H9 (cell line): ENCODE data around the gene DHRS2. TPM values are rescaled to one million over a fixed set of nuclear protein-coding genes. Genes with fewer than 3 reads are reported as not detected.

Source experiments
- DNase-seq: peaks from one replicate; pipeline ENCODE4 v3.0.0-alpha.2; 2017
- H2AFZ ChIP-seq: one replicate; pipeline ENCODE4 v1.6.1; 2013; ENCODE audit warnings: mild to moderate bottlenecking, low read length, control low read depth, moderate library complexity
- H2AK5ac ChIP-seq: 2 replicates; pipeline ENCODE4 v1.6.1; 2013; ENCODE audit warnings: low read length, control low read depth, mixed read lengths; ENCODE audit not compliant: insufficient read length
- H2BK120ac ChIP-seq: one replicate; pipeline ENCODE4 v1.6.1; 2013; ENCODE audit warnings: low read depth, mild to moderate bottlenecking, low read length, control low read depth, inconsistent platforms; ENCODE audit not compliant: poor library complexity, severe bottlenecking
- H2BK12ac ChIP-seq: 2 replicates; pipeline ENCODE4 v1.6.1; 2013; ENCODE audit warnings: low read length, control low read depth, mixed read lengths, low read depth; ENCODE audit not compliant: insufficient read length
- H2BK15ac ChIP-seq: 2 replicates; pipeline ENCODE4 v1.6.1; 2013; ENCODE audit warnings: low read depth, low read length, control low read depth
- H2BK20ac ChIP-seq: one replicate; pipeline ENCODE4 v1.6.1; 2013; ENCODE audit warnings: low read depth, mild to moderate bottlenecking, low read length, control low read depth, inconsistent platforms; ENCODE audit not compliant: poor library complexity, severe bottlenecking
- H2BK5ac ChIP-seq: 2 replicates; pipeline ENCODE4 v1.6.1; 2013; ENCODE audit warnings: low read length, control low read depth, mixed read lengths; ENCODE audit not compliant: insufficient read length
- H3K14ac ChIP-seq: 2 replicates; pipeline ENCODE4 v1.6.1; 2013; ENCODE audit warnings: low read length, control low read depth; ENCODE audit not compliant: insufficient read depth
- H3K18ac ChIP-seq: 2 replicates; pipeline ENCODE4 v1.6.1; 2013; ENCODE audit warnings: low read depth, mild to moderate bottlenecking, mixed read lengths, low read length, control low read depth; ENCODE audit not compliant: insufficient read length
- H3K23ac ChIP-seq: 2 replicates; pipeline ENCODE4 v1.6.1; 2013; ENCODE audit warnings: low read length, control low read depth, mixed read lengths, low read depth; ENCODE audit not compliant: insufficient read length
- H3K23me2 ChIP-seq: 2 replicates; pipeline ENCODE4 v1.6.1; 2013; ENCODE audit warnings: low read depth, mild to moderate bottlenecking, mixed read lengths, low read length, control low read depth; ENCODE audit not compliant: insufficient read length, poor library complexity, severe bottlenecking
- H3K27ac ChIP-seq: 2 replicates; pipeline ENCODE4 v1.5.1; 2013; ENCODE audit warnings: low read length, control low read depth, mixed read lengths, low read depth; ENCODE audit not compliant: insufficient read length
- H3K27me3 ChIP-seq: 2 replicates; pipeline ENCODE4 v1.6.1; 2013; ENCODE audit warnings: low read length, control low read depth, inconsistent platforms; ENCODE audit not compliant: insufficient read depth
- H3K4ac ChIP-seq: 2 replicates; pipeline ENCODE4 v1.6.1; 2013; ENCODE audit warnings: low read depth, mild to moderate bottlenecking, control low read depth, inconsistent platforms, low read length, moderate library complexity
- H3K4me1 ChIP-seq: 2 replicates; pipeline ENCODE4 v1.6.1; 2013; ENCODE audit warnings: low read length, control low read depth, inconsistent platforms; ENCODE audit not compliant: insufficient read depth
- H3K4me2 ChIP-seq: 2 replicates; pipeline ENCODE4 v1.6.1; 2013; ENCODE audit warnings: low read length, control low read depth, mixed read lengths; ENCODE audit not compliant: insufficient read length, insufficient read depth
- H3K56ac ChIP-seq: 2 replicates; pipeline ENCODE4 v1.6.1; 2013; ENCODE audit warnings: low read depth, mild to moderate bottlenecking, mixed read lengths, low read length, control low read depth; ENCODE audit not compliant: insufficient read length
- H3K79me1 ChIP-seq: 2 replicates; pipeline ENCODE4 v1.6.1; 2013; ENCODE audit warnings: low read depth, mild to moderate bottlenecking, moderate library complexity, low read length, control low read depth, inconsistent platforms; ENCODE audit not compliant: insufficient read depth, poor library complexity, severe bottlenecking
- H3K79me2 ChIP-seq: 2 replicates; pipeline ENCODE4 v1.6.1; 2013; ENCODE audit warnings: low read length, control low read depth, inconsistent platforms; ENCODE audit not compliant: insufficient read depth
- H3K9ac ChIP-seq: 2 replicates; pipeline ENCODE4 v1.6.1; 2013; ENCODE audit warnings: low read length, control low read depth, mixed read lengths; ENCODE audit not compliant: insufficient read length; ENCODE audit errors: extremely low read depth
- H3K9me3 ChIP-seq: one replicate; pipeline ENCODE4 v1.6.1; 2013; ENCODE audit warnings: low read depth, low read length, inconsistent platforms; ENCODE audit not compliant: control insufficient read depth
- H3T11ph ChIP-seq: one replicate; pipeline ENCODE4 v1.6.1; 2013; ENCODE audit warnings: mild to moderate bottlenecking, low read length, control low read depth, inconsistent platforms
- H4K20me1 ChIP-seq: one replicate; pipeline ENCODE4 v1.6.1; 2013; ENCODE audit not compliant: control insufficient read depth, insufficient read length, insufficient read depth
- H4K5ac ChIP-seq: 2 replicates; pipeline ENCODE4 v1.6.1; 2013; ENCODE audit warnings: low read depth, mild to moderate bottlenecking, mixed read lengths, low read length, control low read depth; ENCODE audit not compliant: insufficient read length
- H4K8ac ChIP-seq: replicated peaks from 2 replicates; pipeline ENCODE4 v1.6.1; 2013; ENCODE audit warnings: low read length, control low read depth, mixed read lengths, low read depth; ENCODE audit not compliant: insufficient read length
- H4K91ac ChIP-seq: 2 replicates; pipeline ENCODE4 v1.6.1; 2013; ENCODE audit warnings: low read depth, mild to moderate bottlenecking, moderate library complexity, mixed read lengths, low read length, control low read depth; ENCODE audit not compliant: insufficient read length
- H3K27ac Mint-ChIP-seq, 3 experiments: 2 replicates in 2 of 3; 3 replicates in 1 of 3; pipeline ENCODE4 v1.8.0; 2020 to 2021; ENCODE audit warnings: mixed read lengths in 3 of 3, mild to moderate bottlenecking in 1 of 3, moderate library complexity in 1 of 3
- H3K27me3 Mint-ChIP-seq: 2 replicates; pipeline ENCODE4 v1.8.0; 2021; ENCODE audit warnings: low read depth, mild to moderate bottlenecking, moderate library complexity, mixed read lengths
- H3K36me3 Mint-ChIP-seq, 3 experiments: 2 replicates in 2 of 3; 3 replicates in 1 of 3; pipeline ENCODE4 v1.8.0; 2020 to 2021; ENCODE audit warnings: low read depth in 3 of 3, mixed read lengths in 3 of 3; ENCODE audit not compliant: insufficient read depth in 1 of 3
- H3K4me1 Mint-ChIP-seq, 2 experiments: 2 replicates each; pipeline ENCODE4 v1.8.0; 2020; ENCODE audit warnings: mixed read lengths in 2 of 2
- H3K4me3 Mint-ChIP-seq, 2 experiments: 2 replicates in 1 of 2; 3 replicates in 1 of 2; pipeline ENCODE4 v1.8.0; 2020 to 2021; ENCODE audit warnings: mild to moderate bottlenecking in 2 of 2, mixed read lengths in 2 of 2, moderate library complexity in 1 of 2
- H3K9me3 Mint-ChIP-seq, 2 experiments: 2 replicates in 1 of 2; 3 replicates in 1 of 2; pipeline ENCODE4 v1.8.0; 2020; ENCODE audit warnings: mild to moderate bottlenecking in 2 of 2, mixed read lengths in 2 of 2, moderate library complexity in 1 of 2
- CTCF ChIP-seq: fragments of 200-600 bp; sonication (generic); conservative IDR thresholded peaks from 3 replicates; pipeline ENCODE4 v1.8.0; 2021; ENCODE audit warnings: antibody characterized with exemption, mild to moderate bottlenecking
- whole genome bisulfite sequencing: extraction: QIAGEN DNeasy Blood & Tissue Kit; methylation state at CpG from one replicate; pipeline ENCODE4 v1.1.7; 2013; ENCODE audit warnings: missing lambda C conversion rate, low lambda C conversion rate, mixed read lengths; ENCODE audit not compliant: insufficient read length; ENCODE audit errors: extremely low coverage; 5-methylcytosine and 5-hydroxymethylcytosine counted together
- total RNA-seq: library from RNA; stranded (reverse); gene quantifications from 2 replicates; pipeline ENCODE4 v1.2.1, GENCODE V29; 2021

DHRS2 gene
- total RNA-seq, 1 experiment from 2014 or later = 0.66 TPM

- peaks cover 7% of the 10 kb centered on the region for H3K27me3 Mint-ChIP-seq
- H3K4me1 ChIP-seq = peaks cover 9% of the 10 kb centered on the region
- no peaks in the 10 kb centered on the region for H3K9me3 ChIP-seq
- no peak overlapping the region for H4K91ac ChIP-seq
- H3K27ac Mint-ChIP-seq = no peak overlapping the region
- H4K8ac ChIP-seq = no peak overlapping the region
- H3K4ac ChIP-seq = no peak overlapping the region
- H3K23me2 ChIP-seq = no peaks in the 10 kb centered on the region
- no peak overlapping the region for H3K4me2 ChIP-seq
- H3K9ac ChIP-seq = no peak overlapping the region
- H4K5ac ChIP-seq = no peak overlapping the region
- no CpG with 5 or more reads among the region's 8 CpGs for WGBS
- H3K14ac ChIP-seq = no peak overlapping the region
- no peak overlapping the region for H2BK12ac ChIP-seq
- no peak overlapping the region for H2BK5ac ChIP-seq
- peaks cover 7 to 32% of the 10 kb centered on the region in 2 experiments; a peak in 4 of 5 replicates for H3K9me3 Mint-ChIP-seq
- no peak for TF ChIP-seq CTCF
- H3K23ac ChIP-seq = no peak overlapping the region
- no peaks in the 10 kb centered on the region for H3K27me3 ChIP-seq
- no peak overlapping the region for H2BK120ac ChIP-seq
- H3K79me1 ChIP-seq = no peaks in the 10 kb centered on the region
- no peak for DNase-seq
- H3K4me1 Mint-ChIP-seq = peaks cover 0 to 5% of the 10 kb centered on the region in 2 experiments; a peak in 2 of 4 replicates
- H3K56ac ChIP-seq = no peak overlapping the region
- H3T11ph ChIP-seq = no peak overlapping the region
- H3K4me3 Mint-ChIP-seq = no peak overlapping the region
- no peaks in the 10 kb centered on the region for H4K20me1 ChIP-seq
- H2BK20ac ChIP-seq = no peak overlapping the region
- H3K18ac ChIP-seq = no peak overlapping the region
- no peak overlapping the region for H2BK15ac ChIP-seq
- no peak overlapping the region for H3K27ac ChIP-seq
- H2AK5ac ChIP-seq = no peak overlapping the region
- peaks cover 0 to 4% (median 0%) of the 10 kb centered on the region in 3 experiments; a peak in 3 of 7 replicates for H3K36me3 Mint-ChIP-seq
- no peak overlapping the region for H2AFZ ChIP-seq
- no peaks in the 10 kb centered on the region for H3K79me2 ChIP-seq
Observed at GRCh38 chr14:23638414-23639047, 2.4 kb downstream of the DHRS2 start.
